ENCODE measurements around the gene TPMT. TPM values are rescaled to one million over a fixed set of nuclear protein-coding genes. Genes with fewer than 3 reads are reported as not detected.

Gene TPMT
- total RNA-seq, 2 experiments from 2014 or later: 6.6 to 7.0 TPM

GRCh38 chr6:18186540-18187250 is 31.8 kb upstream of the TPMT start:
- no peak for ATAC-seq
- H3K27ac Mint-ChIP-seq: no peak overlapping the region
- H3K4me3 Mint-ChIP-seq: no peak overlapping the region
- H3K9me3 Mint-ChIP-seq: no peaks in the 10 kb centered on the region
- H3K27me3 Mint-ChIP-seq: no peaks in the 10 kb centered on the region
- intact Hi-C loops (cut with micrococcal nuclease): no loop called here
- H3K4me1 Mint-ChIP-seq (ENCODE audit: low read depth): no peaks in the 10 kb centered on the region
- POLR2A ChIA-PET: interaction anchor here (0.7 kb wide), 1 partner anchor 14 kb away, joined by 3 read pairs; no protein-coding TSS in a partner anchor
- DNase-seq: no peak
- peaks cover 19% of the 10 kb centered on the region for H3K36me3 Mint-ChIP-seq (ENCODE audit: low read depth)
- TF ChIP-seq, protein P1, sequence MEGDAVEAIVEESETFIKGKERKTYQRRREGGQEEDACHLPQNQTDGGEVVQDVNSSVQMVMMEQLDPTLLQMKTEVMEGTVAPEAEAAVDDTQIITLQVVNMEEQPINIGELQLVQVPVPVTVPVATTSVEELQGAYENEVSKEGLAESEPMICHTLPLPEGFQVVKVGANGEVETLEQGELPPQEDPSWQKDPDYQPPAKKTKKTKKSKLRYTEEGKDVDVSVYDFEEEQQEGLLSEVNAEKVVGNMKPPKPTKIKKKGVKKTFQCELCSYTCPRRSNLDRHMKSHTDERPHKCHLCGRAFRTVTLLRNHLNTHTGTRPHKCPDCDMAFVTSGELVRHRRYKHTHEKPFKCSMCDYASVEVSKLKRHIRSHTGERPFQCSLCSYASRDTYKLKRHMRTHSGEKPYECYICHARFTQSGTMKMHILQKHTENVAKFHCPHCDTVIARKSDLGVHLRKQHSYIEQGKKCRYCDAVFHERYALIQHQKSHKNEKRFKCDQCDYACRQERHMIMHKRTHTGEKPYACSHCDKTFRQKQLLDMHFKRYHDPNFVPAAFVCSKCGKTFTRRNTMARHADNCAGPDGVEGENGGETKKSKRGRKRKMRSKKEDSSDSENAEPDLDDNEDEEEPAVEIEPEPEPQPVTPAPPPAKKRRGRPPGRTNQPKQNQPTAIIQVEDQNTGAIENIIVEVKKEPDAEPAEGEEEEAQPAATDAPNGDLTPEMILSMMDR (IDR thresholded peaks at IDR 0.05): no peak
- CTCF ChIA-PET: no interaction called here

DNA sequence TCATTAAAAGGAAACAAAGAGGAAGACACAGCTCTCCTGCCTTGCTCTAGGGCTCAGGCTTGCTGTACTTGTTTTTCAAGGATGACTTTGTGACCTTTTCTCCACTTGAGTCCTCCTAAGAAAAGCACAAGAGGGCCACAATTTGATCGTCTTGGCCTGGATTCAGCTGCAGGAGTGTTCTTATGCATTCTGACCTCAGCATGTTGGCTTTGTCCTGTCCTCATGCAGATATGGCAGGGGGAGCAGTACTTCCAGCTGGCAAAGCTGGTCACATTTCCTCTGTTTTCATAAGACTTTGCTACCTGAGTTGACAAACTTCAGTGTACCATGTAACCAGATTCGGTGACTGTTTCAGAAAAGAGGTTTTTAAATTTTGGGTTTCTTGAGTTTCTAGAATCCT is 31.2 kb upstream of the TPMT start:
- Mint-ChIP-seq H3K4me3 (no peak overlapping the region), H3K36me3 (ENCODE audit: low read depth) (peaks cover 17% of the 10 kb centered on the region), H3K27me3 (no peaks in the 10 kb centered on the region), H3K4me1 (ENCODE audit: low read depth) (no peaks in the 10 kb centered on the region), H3K9me3 (no peaks in the 10 kb centered on the region), H3K27ac (no peak overlapping the region)
- DNase-seq: no peak
- CTCF ChIA-PET: no interaction called here
- POLR2A ChIA-PET: interaction anchor here (0.7 kb wide), 1 partner anchor 15 kb away, joined by 3 read pairs; no protein-coding TSS in a partner anchor
- TF ChIP-seq, protein P1 (IDR thresholded peaks at IDR 0.05): no peak
- intact Hi-C loops (cut with micrococcal nuclease): no loop called here
- no peak for ATAC-seq

GRCh38 chr6:18185624-18186023 is 30.7 kb upstream of the TPMT start:
- Mint-ChIP-seq H3K27ac (no peak overlapping the region), H3K4me3 (no peak overlapping the region), H3K4me1 (ENCODE audit: low read depth) (no peaks in the 10 kb centered on the region), H3K27me3 (no peaks in the 10 kb centered on the region), H3K9me3 (no peaks in the 10 kb centered on the region), H3K36me3 (ENCODE audit: low read depth) (peaks cover 19% of the 10 kb centered on the region)
- ATAC-seq (no peak), DNase-seq (no peak)
- CTCF ChIA-PET: no interaction called here
- TF ChIP-seq, protein P1 (IDR thresholded peaks at IDR 0.05): no peak
- intact Hi-C loops (cut with micrococcal nuclease): no loop called here
- POLR2A ChIA-PET: no interaction called here

- H3K4me3 Mint-ChIP-seq: no peak overlapping the region
- ChIA-PET CTCF (no interaction called here), POLR2A (no interaction called here)
- H3K36me3 Mint-ChIP-seq (ENCODE audit: low read depth): peaks cover 22% of the 10 kb centered on the region
- H3K27me3 Mint-ChIP-seq: no peaks in the 10 kb centered on the region
- no peak overlapping the region for H3K27ac Mint-ChIP-seq
- intact Hi-C loops (cut with micrococcal nuclease): no loop called here
- H3K9me3 Mint-ChIP-seq: no peaks in the 10 kb centered on the region
- ATAC-seq: no peak
- TF ChIP-seq, protein P1 (IDR thresholded peaks at IDR 0.05): no peak
- H3K4me1 Mint-ChIP-seq (ENCODE audit: low read depth): no peaks in the 10 kb centered on the region
- DNase-seq: no peak
These were observed 28.9 kb upstream of the TPMT start for GRCh38 chr6:18183766-18184165.

GRCh38 chr6:18182568-18182967 is 27.7 kb upstream of the TPMT start:
- no peaks in the 10 kb centered on the region for H3K27me3 Mint-ChIP-seq
- intact Hi-C loops (cut with micrococcal nuclease): no loop called here
- peaks cover 24% of the 10 kb centered on the region for H3K36me3 Mint-ChIP-seq (ENCODE audit: low read depth)
- H3K4me3 Mint-ChIP-seq: no peak overlapping the region
- H3K27ac Mint-ChIP-seq: no peak overlapping the region
- ATAC-seq (no peak), DNase-seq (no peak)
- POLR2A ChIA-PET: no interaction called here
- CTCF ChIA-PET: no interaction called here
- TF ChIP-seq, protein P1 (IDR thresholded peaks at IDR 0.05): no peak
- H3K4me1 Mint-ChIP-seq (ENCODE audit: low read depth): no peaks in the 10 kb centered on the region
- H3K9me3 Mint-ChIP-seq: no peaks in the 10 kb centered on the region
